ENCODE results near the gene SPAG9.

DNA sequence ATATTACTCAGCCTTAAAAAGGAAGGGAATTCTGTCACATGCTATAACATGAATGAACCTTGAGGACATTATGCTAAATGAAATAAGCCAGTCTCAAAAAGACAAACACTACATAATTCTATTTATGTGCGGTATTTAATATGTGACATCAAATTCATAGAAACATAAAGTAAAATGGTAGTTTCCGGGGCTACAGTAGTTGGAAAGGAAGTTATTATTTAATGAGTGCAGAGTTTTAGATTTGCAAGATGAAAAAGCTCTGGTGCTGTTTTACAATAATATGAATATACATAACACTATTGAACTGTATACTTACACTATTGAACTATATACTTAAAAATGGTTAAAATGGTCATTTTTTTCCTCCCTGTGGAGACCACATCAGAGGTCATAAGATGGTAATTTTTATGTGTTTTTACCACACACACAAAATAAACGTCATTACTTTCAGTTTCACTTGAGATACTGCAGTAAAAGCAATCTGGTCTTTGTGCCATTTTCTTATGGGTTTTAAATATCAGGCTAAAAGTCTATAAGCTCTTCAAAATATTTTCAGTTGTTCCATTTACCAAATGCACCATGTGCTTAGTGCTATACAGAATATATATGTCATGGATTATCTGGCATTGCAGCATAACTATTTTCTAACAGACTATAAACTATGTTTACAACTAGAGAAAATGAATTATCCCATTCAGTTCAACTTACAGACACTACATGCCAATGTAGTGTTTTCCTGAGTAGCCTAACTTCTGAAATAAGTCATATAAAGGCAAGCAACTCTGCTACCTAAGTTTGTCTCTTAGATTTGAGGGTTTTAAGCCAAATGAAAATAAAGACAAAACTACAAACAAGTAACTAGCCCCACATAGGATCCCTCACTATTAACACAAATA, 90.9 kb downstream of the SPAG9 start:
- TF ChIP-seq, protein P1, sequence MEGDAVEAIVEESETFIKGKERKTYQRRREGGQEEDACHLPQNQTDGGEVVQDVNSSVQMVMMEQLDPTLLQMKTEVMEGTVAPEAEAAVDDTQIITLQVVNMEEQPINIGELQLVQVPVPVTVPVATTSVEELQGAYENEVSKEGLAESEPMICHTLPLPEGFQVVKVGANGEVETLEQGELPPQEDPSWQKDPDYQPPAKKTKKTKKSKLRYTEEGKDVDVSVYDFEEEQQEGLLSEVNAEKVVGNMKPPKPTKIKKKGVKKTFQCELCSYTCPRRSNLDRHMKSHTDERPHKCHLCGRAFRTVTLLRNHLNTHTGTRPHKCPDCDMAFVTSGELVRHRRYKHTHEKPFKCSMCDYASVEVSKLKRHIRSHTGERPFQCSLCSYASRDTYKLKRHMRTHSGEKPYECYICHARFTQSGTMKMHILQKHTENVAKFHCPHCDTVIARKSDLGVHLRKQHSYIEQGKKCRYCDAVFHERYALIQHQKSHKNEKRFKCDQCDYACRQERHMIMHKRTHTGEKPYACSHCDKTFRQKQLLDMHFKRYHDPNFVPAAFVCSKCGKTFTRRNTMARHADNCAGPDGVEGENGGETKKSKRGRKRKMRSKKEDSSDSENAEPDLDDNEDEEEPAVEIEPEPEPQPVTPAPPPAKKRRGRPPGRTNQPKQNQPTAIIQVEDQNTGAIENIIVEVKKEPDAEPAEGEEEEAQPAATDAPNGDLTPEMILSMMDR (IDR thresholded peaks at IDR 0.05; ENCODE audit: low read length) = no peak
- TF ChIP-seq EZH2phosphoT487 (IDR thresholded peaks at IDR 0.05; ENCODE audit: low read length) = no peak
- no peak for TF ChIP-seq EZH2 (optimal IDR thresholded peaks at IDR 0.05; ENCODE audit: low read depth, low read length)

Measured in MM.1S (cell line).